GM12864 (cell line): ENCODE results near the gene SFPQ.
"Not testable (repeated sequence)": the region's sequence is repeated elsewhere in the genome, so short reads cannot be mapped to it uniquely, and the experiment has no call there.

Experiments
- DNase-seq: peaks from one replicate; pipeline ENCODE4 v3.0.0-alpha.2; 2011; ENCODE audit warnings: low read depth
- H3K4me3 ChIP-seq: 2 replicates; pipeline ENCODE4 v1.5.1; 2011; ENCODE audit warnings: mild to moderate bottlenecking, low read depth, low read length, control low read depth
- TF ChIP-seq, protein P1 (sequence below): IDR thresholded peaks from 2 replicates; pipeline ENCODE4 v1.5.1; 2011; ENCODE audit warnings: low read depth, mild to moderate bottlenecking, moderate library complexity, low read length, control low read depth, inconsistent platforms; ENCODE audit errors: missing control alignments

Gene SFPQ

GRCh38 chr1:35192853-35193664 is at the start of gene SFPQ:
SFPQ (minus strand) TSS chr1:35193145; CDS start chr1:35193049, 96 bp downstream.
- DNase-seq, result peak; percentile 99
- H3K4me3 ChIP-seq, result peak within 1 kb of the TSS; percentile 93
- TF ChIP-seq, protein P1, sequence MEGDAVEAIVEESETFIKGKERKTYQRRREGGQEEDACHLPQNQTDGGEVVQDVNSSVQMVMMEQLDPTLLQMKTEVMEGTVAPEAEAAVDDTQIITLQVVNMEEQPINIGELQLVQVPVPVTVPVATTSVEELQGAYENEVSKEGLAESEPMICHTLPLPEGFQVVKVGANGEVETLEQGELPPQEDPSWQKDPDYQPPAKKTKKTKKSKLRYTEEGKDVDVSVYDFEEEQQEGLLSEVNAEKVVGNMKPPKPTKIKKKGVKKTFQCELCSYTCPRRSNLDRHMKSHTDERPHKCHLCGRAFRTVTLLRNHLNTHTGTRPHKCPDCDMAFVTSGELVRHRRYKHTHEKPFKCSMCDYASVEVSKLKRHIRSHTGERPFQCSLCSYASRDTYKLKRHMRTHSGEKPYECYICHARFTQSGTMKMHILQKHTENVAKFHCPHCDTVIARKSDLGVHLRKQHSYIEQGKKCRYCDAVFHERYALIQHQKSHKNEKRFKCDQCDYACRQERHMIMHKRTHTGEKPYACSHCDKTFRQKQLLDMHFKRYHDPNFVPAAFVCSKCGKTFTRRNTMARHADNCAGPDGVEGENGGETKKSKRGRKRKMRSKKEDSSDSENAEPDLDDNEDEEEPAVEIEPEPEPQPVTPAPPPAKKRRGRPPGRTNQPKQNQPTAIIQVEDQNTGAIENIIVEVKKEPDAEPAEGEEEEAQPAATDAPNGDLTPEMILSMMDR, result no peak

DNA sequence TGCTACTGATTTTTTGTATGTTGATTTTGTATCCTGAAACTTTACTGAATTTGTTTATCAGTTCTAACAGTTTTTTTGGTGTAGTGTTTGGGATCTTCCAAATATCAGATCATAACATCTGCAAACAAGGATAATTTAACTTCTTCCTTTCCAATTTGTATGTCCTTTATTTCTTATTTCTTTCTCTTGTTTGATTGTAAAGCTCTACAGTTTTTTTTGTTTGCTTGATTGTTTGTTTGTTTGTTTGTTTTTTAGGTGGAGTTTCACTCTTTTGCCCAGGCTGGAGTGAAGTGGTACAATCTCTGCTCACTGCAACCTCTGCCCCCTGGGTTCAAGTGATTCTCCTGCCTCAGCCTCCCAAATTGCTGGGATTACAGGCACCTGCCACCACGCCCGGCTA is 43.8 kb upstream of the SFPQ start:
- not testable (repeated sequence) for DNase-seq

GRCh38 chr1:35231287-35231686 is 38.3 kb upstream of the SFPQ start:
- TF ChIP-seq, protein P1, result no peak

More for the DNA sequence above, 43.8 kb upstream of the SFPQ start:
- not testable (repeated sequence) for H3K4me3 ChIP-seq

GRCh38 chr1:35229587-35230360 is 36.8 kb upstream of the SFPQ start:
- TF ChIP-seq, protein P1, result no peak
- H3K4me3 ChIP-seq, result no peak overlapping the region
- no peak for DNase-seq

More at GRCh38 chr1:35231287-35231686, 38.3 kb upstream of the SFPQ start:
- no peak overlapping the region for H3K4me3 ChIP-seq
- no peak for DNase-seq

GRCh38 chr1:35226546-35226945 is 33.6 kb upstream of the SFPQ start:
- DNase-seq, result no peak
- no peak overlapping the region for H3K4me3 ChIP-seq
- TF ChIP-seq, protein P1, result no peak

DNA sequence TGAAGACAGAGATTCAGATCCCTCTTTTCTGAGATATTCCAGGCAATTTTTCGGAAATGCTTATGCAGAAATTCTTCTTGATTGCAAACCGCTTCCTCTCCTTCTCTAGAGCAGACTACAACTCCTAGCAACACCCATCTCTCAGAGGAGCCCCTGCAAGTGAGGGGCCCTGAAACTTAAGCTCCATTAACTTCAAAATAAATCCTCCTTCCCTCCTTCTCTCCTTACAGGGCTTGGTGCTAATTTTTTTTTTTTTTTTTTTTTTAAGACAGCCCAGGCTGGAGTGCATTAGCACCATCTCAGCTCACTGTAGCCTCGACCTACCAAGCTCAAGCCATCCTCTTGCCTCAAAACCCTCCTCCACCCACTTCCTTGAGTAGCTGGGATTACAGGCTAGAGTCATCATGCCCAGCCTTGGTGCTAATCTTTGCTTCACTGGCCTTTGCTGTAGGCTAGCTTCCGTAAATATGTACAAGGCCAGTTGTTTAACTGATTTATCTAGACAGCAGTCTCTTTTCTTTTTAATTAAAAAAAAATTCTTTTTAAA is 30.2 kb upstream of the SFPQ start:
- no peak for DNase-seq
- TF ChIP-seq, protein P1, result no peak
- H3K4me3 ChIP-seq, result no peak overlapping the region
